ENCODE results near the gene PMF1.

Gene PMF1

DNA sequence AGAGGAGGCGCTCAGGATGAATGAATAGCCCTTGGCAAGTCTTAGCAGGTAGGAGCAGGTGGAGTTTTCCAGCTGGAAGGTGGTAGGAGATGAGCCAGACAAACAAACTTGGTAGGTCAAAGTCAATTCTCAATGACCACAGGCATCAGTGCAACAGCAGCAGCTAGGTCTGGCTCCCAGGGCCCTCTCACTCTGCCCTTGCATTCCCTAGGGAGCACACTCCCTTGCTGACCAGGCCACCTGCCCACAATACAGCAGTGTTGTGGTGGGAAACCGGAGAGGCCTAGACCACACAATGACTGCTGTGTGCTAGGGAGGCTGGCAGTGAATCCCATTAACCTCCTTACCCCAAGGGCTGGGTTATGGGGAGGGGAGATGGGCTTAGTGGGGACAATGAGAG is 48.1 kb downstream of the PMF1 start:
- no peak for TF ChIP-seq CTCF (IDR thresholded peaks at IDR 0.05; ENCODE audit: extremely low read depth, missing control alignments)
- DNase-seq (ENCODE audit: low spot score) = no peak

GRCh38 chr1:156262461-156263287 is 49.9 kb downstream of the PMF1 start:
- DNase-seq (ENCODE audit: low spot score) = no peak

GRCh38 chr1:156263288-156263655 is 50.5 kb downstream of the PMF1 start:
- DNase-seq (ENCODE audit: low spot score) = no peak
- TF ChIP-seq CTCF (IDR thresholded peaks at IDR 0.05; ENCODE audit: extremely low read depth, missing control alignments) = no peak

More at GRCh38 chr1:156262461-156263287, 49.9 kb downstream of the PMF1 start:
- no peak for TF ChIP-seq CTCF (IDR thresholded peaks at IDR 0.05; ENCODE audit: extremely low read depth, missing control alignments)

GRCh38 chr1:156266051-156266450 is 53.2 kb downstream of the PMF1 start:
- no peak for DNase-seq (ENCODE audit: low spot score)
- no peak for TF ChIP-seq CTCF (IDR thresholded peaks at IDR 0.05; ENCODE audit: extremely low read depth, missing control alignments)

DNA sequence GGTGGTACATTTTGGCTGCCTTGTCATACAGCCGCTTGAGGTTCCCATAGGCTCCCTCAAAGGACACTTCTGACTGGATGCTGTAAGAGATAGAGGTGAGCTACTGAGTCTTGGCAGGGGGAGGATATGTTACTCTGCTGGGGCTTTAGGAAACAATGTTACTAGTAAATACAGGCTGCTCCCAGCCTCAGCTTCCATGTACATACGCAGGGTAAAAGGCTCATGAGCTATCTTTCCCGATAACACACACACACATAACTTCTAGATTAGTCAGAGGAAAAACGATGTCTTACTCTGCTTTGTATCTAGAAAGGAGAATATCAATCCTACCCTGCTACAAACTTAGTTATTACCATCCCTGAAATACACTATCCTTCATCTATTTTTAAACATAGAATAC is 55.5 kb downstream of the PMF1 start:
- no peak for DNase-seq (ENCODE audit: low spot score)
- TF ChIP-seq CTCF (IDR thresholded peaks at IDR 0.05; ENCODE audit: extremely low read depth, missing control alignments) = no peak

DNA sequence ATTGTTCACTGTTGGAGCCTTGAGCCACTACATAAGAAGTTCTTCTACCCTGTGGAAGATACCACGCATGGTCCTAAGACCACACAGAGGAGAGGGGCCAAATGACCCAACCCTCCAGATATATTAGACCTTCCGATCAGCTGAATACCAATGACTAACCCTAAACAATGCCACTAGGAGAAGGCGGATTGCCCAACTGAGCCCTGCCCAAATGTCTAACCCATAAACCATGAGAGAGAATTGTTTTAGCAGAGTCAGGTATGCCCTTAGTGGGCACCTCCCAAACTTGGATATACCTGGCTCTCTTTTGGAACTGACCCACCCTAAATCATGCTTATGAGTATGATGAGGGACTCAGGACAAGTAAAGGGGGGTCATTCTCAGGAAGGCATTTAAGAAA is 57.5 kb downstream of the PMF1 start:
- DNase-seq (ENCODE audit: low spot score) = no peak
- no peak for TF ChIP-seq CTCF (IDR thresholded peaks at IDR 0.05; ENCODE audit: extremely low read depth, missing control alignments)

DNA sequence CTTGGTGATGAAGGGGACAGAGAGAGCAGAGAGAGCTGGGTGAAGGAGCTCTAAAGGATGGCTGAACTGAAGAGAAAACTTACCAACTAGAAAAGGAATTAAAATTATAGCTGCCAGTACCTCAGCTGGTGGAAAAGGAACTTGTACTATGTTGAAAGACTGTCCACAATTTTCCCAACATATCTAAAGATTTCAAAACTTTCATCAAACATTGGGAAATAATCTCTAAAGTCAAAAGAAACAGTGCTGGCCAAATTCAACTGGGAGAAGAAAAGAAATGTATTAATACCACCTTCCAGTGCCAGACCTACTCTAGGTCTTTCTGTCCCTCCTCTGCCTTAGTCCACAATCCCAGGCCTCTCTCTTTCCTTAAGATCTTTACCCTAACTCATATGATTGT is 63.7 kb downstream of the PMF1 start:
- TF ChIP-seq CTCF (IDR thresholded peaks at IDR 0.05; ENCODE audit: extremely low read depth, missing control alignments) = no peak

More for the DNA sequence above, 63.7 kb downstream of the PMF1 start:
- no peak for DNase-seq (ENCODE audit: low spot score)

Data from GM20000 (cell line).